GM19023 (cell line): ENCODE data around the gene IQCE.

Experiments used
- ATAC-seq: cut with Tn5 transposase; IDR thresholded peaks from one replicate; pipeline ENCODE4 v1.9.1; 2021; ENCODE audit warnings: mild to moderate bottlenecking, moderate library complexity; ENCODE audit not compliant: unreplicated experiment

Gene IQCE

DNA sequence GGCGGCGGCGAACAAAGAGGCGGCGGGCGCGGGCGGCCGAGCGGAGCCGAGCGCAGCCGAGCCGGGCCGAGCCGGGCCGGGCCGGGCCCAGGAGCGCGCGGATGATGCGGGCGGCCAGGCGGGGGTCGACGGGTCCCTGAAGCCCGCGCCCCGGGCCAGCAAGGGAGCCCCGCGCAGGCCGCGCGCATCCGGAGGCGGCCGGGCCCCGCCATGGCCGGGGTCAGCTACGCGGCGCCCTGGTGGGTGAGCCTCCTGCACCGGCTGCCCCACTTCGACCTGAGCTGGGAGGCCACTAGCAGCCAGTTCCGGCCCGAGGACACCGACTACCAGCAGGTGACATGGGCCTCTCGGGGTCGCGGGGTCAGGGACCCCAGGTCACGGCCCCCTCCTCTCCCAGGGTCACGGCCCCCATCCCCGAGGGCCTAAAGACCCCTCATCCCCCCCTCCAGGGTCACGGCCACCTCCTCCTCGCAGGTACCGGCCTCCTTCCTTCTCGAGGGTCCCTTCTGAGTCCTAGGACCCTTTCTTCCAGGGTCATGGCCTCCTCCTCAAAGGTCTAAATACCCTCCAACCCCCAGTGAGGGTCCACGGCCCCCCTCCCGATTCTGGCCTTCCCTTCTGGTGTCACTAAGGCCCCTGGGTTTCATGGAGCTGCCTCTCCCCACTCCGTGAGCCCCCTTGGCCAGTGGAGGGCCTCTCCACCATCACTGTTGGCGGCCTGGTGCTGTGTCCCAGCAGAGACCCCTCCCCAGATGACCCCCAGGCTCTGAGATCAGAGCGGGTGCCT, 73.4 kb downstream of the IQCE start, which contains the start of gene TTYH3:
TSS of gene TTYH3 (plus strand) at position 41 of the 787 bp plus-strand sequence. CDS start at position 211, 170 bp downstream.
- ATAC-seq, result peak; percentile 47

DNA sequence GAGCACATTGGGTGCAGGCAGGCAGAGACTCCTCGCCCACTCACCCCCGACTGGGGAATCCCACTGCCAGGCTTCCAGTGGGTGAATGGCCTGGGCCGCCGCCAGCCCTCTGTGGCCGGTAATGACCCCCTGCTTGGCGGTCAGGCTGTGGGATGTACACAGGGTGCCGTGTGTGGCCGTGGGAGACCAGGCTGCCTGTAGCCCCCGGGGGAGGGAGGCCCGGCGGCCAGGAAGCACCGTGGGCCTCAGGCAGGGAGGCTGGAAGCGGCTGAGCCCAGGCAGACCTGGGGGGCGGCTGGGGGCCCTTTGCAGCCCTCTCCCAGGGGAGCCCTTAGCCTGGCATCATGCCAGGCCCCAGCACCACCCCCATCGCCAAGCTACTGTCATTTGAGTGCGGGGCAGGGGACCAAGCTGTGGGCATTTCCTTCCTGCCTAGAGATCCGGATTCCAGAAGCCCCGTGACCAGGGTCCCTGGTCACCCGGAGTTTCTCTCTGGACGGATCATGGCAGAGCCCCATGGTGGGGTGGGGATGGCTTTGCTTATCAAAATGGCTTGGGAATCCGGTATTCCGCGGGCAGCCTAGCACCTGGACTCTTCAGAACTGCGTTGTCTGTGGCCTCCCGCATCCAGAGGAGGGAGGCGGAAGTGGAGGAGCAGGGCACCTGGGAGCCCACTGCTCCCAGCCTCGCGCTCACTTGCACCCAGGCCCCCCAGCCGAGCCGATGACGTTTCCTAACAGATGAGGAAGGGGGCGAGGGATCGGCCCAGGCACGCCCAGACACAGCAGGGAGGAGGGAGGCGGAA, 74.2 kb downstream of the IQCE start:
- peak; percentile 23 for ATAC-seq

DNA sequence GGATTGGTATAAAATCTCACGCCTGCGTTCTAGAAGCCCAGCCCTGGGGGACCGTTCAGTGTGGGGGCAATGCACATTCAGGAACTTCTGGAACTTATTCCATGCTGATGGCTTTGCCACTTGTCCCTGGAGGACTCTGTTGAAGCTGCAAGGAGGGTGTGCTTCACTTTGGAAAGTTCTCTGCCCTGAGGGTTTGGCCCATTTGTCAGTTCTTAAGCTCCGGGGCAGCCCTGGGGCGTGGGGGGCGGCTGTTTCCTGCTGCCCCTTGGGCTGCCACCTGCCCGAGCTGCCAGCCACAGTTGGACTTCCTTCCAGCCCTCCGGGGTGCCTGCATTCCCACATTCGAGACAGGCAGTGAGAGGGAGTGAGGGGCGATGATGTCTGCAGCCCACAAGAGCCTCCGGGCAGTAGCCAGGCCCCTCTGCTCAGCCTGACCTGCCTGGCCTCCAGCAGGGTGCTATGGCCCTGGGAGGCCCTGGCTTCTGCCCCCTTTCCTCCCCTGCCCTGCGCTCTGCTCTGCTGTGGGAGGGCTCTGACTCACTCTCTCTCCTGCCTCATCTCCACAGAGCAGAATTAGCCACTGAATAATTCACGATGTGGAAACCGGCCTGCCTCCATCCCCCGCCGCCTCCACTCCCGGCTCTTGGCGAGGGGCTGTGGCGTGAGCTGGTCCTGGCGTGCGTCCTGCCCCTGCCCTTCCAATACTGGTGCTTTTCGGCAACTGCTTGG, 74.9 kb downstream of the IQCE start:
- ATAC-seq, result no peak

DNA sequence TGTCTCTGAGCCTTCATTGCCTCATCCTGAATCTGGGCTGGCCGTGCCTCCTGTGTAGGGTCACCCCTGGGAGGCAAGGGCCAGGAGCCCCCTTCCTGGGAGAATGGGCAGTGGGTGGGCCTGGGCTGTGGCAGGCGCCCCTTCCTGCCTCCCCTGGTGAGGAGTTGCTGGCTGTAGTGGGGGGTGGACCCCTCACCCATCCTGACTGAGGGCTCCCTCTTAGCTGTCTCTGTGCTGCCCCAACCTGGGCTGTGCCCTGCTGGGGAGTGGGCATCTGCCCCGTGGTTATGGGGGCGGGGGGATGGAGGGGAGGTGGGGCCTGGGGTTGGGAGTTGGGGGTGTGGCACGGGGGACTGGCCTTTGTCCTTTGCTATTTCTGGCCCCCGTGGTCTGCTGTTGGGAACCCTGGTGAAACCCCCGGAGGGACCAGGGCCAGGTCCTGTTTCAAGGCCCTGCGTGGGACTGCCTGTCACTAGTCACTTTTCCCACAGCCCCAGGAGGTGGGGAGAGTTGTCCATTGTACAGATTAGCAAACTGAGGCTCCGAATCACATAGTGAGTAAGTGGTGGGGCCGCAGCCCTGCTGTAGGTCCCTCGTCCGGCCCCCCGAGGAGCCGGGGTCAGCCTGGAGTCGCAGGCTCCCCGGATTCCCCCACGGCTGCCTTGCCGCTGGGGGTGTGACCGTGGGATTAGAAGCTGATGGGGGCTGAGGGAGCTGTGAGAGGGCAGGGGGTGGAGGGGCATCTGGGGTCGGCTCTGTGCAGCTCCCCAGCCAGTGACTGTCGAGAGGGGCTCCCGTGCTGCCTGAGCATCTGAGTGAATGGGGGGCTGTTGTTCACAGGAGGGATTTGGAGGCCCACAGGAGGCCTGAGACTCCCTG, 75.7 kb downstream of the IQCE start:
- no peak for ATAC-seq

DNA sequence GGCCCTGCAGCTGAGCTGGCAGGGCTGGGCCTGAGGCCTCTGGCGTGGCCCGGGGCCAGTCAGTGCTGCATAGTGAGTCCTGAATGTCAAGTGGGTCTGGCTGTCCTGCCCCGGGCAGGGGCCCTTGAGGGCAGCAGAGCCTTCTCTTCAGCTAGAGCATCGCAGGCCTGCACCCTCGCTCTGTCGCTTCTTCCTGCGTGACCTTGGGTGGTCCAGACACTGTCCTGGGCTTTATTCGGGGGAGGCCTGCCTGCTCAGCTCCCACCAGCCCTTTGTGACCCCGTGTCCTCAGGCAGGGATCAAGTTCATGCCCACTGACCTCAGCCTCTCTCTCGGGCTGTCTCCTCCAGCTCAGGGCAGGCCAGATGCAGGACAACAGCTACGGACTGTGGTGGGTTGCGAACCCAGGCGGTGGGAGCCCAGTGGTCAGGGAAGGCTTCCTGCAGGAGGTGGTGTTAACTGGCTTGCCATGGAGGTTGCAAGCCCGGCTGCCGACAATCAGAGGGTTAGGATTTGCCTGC, 76.4 kb downstream of the IQCE start:
- no peak for ATAC-seq

DNA sequence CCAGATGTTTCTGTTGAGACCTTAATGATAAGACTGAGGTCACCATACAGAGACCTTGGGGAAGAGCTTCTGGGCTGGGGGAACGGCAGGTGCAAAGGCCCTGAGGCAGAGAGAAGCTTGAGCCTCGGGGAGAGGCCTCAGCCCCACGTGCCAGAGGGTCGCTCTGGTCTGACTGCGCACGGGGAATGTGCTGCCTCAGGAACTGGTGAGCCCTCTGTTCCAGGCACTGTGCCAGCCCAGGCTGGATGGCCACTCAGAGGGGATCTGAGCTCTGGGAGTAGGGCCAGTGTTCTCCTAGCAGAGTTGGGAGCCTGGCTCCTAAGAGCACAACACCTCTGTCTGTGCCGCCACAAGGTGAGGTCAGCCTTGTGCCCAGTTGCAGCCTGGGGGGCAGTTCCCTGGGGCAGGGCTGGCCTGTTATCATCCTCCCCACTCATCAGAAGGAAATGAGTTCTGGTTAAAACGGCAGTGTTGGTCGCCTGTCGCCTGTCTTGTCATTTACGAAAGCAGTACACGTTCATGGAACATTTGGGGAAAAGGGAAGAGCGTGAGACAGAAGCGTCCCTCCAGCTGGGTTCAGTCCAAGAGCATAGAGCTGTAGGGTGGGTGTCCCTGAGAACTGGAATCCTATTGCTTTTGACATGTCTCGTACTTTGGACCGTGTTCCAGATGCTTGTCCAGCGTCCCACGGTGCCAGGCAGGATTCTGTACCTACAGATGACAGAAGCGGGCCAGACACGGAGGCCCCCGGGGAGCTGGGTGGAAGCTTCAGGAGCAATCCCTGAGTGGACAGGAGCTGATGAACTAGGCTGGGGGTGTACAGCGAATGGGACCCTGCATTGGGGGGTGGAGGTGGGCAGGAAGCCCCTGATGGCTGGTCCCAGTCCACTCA, 77.3 kb downstream of the IQCE start:
- ATAC-seq, result no peak

DNA sequence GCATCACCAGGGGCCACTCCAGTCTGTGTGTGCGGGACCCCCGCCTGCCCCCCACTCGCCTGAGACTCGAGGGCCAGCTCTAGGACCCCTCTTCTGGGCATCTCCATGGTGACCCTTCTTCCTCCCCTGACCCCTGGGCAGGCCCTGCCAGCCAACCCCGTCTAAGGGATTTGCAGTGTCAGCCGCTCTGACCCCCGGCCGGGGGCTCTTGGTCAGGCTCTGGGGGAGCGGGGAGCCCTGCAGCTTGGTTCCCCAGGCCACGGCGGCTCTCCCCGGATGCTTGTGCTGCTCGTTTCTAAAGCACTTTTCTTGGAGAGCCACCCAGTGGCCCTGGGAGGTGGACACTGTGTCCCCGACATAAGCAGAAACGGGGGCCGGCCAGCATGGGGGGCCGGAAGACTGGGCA, 78.3 kb downstream of the IQCE start:
- no peak for ATAC-seq

DNA sequence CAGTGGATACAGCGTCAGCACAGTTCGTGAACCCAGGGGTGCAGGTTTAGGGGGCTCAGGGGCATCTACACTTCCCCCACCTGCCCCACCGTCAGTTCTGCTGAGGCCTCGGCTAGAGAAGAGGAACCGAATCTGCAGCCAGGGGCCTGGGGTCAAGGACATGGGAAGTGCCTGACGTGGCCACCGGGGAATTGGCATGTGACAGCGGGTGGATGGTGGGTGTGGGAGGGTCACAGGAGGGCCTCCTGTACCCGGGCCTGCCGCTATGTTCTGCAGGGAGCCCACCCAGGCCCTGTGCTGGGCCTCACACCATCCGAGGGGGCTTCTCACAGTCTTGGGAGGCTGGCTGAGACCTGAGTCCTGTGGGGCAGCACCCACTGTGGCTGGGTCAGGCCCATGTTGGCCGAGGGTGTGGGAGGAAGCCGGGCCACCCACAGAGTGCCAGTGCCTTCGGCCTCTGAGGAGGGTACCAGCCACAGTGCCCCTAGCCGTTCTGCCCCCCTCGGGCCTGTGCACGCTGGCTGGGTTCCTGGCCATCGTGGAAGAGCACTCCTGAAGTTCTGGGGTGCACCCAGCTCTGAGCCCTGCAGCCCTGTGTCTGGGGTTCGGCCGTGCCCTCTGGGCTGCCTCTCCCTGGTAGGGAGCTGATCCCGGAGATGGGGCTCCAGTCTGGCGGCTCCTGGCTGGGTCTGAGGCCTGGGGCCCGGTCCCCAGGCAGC, 78.9 kb downstream of the IQCE start:
- no peak for ATAC-seq

DNA sequence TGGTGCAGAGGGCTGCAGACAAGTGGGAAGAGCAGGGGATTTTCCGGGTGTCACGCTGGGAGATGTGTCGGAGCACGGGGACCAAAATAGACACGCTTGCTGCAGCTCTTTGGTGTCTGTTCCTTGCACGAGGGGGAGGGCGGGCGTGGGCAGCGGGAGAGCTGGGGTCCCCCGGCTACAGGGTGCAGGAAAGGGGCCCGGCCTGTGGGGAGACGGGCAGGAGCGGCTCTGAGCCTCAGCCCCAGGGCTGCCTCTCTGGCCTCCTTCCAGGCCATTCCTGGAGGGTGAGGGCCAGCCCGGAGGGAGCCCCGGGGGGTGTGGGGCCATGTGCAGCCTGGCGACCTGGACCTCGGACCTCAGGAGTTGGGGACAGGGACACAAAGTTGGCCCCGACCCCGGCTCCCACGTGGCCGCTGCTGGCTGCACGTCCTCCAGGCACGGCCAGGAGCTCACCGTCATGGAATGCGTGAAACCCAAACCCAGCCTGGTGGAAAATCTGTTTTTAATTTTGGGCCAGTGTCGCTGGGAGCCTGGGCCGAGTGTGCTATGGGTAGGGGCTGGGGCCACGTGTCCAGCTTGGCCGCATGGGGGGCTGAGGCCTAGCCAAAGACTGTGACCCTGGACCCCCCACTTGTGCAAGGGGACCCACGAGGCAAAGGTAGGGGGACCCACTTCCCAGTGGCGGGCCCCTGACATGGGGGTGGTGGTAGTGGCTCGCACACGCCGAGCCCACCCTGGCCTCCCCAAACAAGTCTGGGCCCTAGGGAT, 79.6 kb downstream of the IQCE start:
- no peak for ATAC-seq

DNA sequence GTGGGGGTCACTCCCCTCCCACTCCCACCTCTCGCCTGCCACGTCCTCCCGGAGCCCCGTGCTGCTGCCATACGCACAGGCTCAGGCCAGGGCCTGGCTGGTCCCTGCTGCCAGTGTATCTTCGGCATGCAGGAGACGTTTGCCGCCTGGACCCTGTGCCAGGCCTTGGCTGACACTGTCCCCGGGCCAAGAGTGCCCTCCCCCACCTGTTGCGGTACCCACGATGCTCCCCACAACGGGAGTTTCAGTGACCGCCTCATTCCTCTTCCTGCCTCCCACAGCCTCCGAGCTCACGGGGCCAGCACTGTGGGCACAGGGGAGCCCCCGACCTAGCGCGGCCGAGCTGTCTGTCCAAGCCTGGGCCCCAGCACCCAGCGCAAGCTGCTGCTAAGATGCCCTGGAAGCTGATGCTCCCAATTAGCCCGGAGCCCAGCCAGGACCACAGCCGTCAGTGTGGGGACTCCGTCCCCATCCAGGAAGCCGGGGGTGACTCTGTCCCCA, 80.5 kb downstream of the IQCE start:
- no peak for ATAC-seq

DNA sequence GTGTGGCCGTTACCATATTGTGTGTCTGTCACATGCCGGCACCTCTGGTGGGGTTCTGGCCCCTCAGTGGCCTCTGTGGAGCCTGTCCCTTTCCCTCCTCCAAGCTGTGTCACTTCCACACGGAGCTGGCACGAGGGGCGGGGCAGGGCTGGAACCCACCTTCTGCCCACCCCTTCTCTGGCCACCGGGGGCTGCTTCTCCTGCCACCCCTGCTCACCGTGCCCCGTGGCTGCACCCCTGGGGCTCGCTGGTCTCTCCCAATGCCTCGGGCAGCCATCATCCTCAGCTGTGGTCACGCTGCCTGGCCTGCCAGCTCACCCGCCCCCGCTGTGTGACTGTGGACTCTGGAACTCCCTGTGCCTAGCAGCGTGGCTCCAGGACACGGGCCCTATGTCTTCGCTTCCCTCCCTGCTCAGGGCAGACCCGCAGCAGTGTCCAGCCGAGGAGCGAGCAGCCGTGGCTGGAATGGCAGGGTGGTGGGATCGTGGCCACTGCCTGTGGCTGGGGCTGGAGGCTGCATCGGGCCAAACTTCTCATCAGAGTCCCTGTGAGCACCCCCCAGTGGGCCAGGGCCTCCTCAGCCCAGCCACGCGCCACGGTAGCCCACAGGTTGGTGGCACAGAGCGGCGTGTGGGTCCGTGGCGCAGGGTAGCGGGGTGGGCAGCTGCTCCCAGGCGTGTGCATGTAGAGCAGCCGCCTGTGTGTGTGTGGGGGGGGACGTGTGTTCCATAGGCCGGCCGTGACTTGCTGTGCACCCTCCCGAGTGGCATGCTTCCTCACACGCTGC, 81.1 kb downstream of the IQCE start:
- no peak for ATAC-seq

DNA sequence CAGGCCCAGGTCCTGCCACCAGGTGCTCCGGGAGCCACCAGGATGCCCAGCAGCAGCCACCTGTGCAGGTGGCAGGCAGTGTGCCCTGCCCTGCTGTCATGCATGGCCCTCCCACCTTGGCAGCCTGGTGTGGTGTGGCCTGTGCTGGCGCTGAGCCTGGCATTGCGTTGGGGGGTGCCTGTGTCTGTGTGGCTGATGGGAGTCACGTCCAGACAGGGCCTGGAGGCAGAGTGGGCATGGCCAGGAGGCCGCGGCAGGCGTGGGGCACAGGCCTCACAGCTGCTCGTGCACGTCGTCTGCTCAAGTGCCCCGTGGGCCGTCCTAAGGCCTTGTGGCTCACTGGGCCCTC, 81.7 kb downstream of the IQCE start:
- ATAC-seq, result no peak

DNA sequence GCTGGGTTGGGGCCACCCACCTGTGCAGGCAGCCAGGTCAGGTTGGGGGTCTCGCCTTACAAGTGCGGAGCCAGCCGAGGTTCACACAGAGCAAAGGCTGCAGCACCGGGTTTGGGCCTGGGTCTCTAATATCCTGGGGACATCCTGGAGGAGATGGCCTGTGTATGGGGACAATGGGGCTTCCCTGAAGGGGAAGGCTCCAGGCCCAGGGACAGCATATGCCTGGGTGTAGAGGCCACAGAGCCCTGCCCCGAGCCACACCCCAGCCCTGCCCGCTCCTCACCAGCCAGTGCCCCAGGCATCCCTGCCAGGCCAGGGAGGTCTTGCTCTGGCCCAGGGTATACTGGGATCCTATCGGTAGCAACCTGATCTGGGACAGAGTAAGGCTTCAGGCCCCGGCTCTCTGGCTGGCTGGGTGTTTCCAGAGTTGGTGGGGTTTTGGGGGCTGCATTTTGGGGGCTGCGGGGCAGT, 82.1 kb downstream of the IQCE start:
- ATAC-seq, result no peak

DNA sequence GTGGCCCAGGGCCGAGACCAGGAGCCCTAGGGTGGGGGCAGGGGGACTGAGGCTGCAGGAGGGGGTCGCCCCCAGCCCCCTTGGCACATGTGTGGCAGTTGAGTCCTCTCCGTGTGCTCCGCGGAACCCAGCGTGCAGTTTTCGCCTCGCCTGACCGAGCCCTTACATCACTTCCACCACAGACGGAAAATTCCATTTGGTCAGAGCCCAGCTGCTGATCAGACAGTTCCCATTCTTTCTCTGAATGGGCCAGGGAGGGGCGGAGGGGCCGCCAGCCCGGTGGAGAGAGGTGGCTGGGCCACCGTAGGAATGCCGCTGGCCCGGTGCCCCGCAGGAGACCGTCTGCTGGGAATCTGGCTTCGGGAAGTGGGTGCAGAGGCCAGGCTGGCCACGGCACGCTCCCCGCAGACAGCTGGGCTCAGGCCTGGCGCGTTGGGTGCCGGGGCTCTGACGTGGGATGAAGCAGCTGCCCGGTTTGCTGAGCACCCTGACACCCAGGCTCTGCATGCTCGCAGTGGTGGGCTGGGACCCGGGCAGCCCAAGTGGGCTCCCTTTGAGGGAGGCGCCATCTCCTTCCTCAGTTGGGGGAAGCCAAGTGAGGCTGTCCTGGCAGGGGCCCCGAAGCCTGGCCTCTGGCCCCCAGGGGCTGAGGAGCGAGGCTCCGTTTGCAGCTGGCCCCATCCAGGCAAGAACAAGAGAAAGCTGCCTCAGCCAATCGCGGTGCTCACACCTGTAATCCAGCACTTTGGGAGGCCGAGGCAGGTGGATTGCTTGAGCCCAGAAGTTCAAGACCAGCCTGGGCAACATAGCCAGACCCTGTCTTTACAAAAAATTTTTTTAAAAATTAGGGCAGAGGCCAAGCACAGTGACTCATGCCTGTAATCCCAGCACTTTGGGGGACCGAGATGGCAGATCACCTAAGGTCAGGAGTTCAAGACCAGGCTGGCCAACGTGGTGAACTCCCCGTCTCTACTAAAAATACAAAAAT, 82.9 kb downstream of the IQCE start:
- ATAC-seq, result peak; percentile 40

DNA sequence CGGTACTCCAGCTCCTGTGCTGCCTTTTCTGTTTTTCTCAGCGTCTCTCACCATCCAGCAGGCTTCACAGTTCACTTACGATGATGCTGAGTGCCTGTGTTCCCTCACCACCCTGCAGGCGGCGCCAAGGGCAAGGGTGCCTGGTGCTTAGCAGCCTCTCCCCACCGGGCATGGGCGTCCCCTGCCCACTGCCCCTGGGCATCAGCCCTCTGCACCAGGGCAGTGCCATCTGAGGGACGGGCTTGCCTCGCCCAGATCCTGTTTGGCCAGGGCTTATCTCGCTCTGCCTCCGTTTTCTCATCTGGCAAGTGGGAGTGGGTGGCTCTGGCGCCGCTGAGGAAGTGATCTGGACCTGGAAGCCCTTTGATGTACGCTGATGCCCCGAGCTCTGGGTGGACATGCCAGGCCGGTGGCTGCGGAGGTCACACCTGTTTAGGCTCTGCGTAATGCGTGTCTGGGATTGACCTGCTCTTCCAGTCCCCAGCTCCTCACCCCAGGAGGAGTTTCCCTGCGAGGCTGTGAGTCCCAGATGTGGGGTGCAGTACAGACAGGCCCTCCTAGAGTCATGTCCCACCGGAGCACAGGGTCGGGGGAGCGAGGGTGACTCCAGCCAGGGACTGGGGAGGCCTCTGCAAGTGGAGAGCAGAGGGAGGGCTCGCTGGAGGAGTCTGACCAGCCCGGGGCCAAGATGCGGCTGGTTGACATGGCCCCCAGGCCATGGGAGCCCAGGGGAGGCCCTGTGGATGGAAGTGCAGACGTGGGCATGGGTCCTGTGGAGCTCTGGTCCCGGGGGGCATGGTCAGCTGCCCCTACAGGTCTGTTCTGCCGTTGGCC, 84.8 kb downstream of the IQCE start:
- ATAC-seq, result no peak
